GM10266 (cell line): ENCODE data around the gene MTF1.

Experiments used
- DNase-seq: peaks from one replicate; pipeline ENCODE4 v3.0.0; 2012; ENCODE audit errors: extremely low spot score
- CTCF ChIP-seq: IDR thresholded peaks from 2 replicates; pipeline ENCODE4 v1.5.1; 2012; ENCODE audit warnings: mild to moderate bottlenecking, low read depth; ENCODE audit not compliant: control insufficient read depth, insufficient read depth; ENCODE audit errors: missing control alignments

MTF1 gene

GRCh38 chr1:37845049-37845646 is 14.2 kb downstream of the MTF1 start:
- DNase-seq, result no peak
- TF ChIP-seq CTCF, result no peak

- no peak for TF ChIP-seq CTCF
- no peak for DNase-seq
These were observed 14.9 kb downstream of the MTF1 start for GRCh38 chr1:37844536-37844935.

- no peak for TF ChIP-seq CTCF
- DNase-seq, result no peak
These were observed 17.7 kb downstream of the MTF1 start for GRCh38 chr1:37841652-37842051.

- no peak for DNase-seq
- no peak for TF ChIP-seq CTCF
These were observed 18.7 kb downstream of the MTF1 start for GRCh38 chr1:37840711-37841110.

- TF ChIP-seq CTCF, result no peak
These were observed 19.7 kb downstream of the MTF1 start for GRCh38 chr1:37839676-37840075.

GRCh38 chr1:37836788-37837187 is 22.6 kb downstream of the MTF1 start:
- no peak for TF ChIP-seq CTCF

More at GRCh38 chr1:37839676-37840075, 19.7 kb downstream of the MTF1 start:
- no peak for DNase-seq

GRCh38 chr1:37831809-37832208 is 27.6 kb downstream of the MTF1 start:
- no peak for DNase-seq
- TF ChIP-seq CTCF, result no peak

More at GRCh38 chr1:37836788-37837187, 22.6 kb downstream of the MTF1 start:
- no peak for DNase-seq
